ENCODE measurements around the gene MTA1.

The MTA1 gene

GRCh38 chr14:105455086-105455640, 35.5 kb downstream of the MTA1 start:
- in situ Hi-C loops (cut with MboI; ENCODE audit: low pct_unique_long_range_greater_than_20kb, low sequenced_read_pairs), result no loop called here
- no peak for DNase-seq

GRCh38 chr14:105455766-105456660, 36.4 kb downstream of the MTA1 start:
- in situ Hi-C loops (cut with MboI; ENCODE audit: low pct_unique_long_range_greater_than_20kb, low sequenced_read_pairs), result no loop called here
- DNase-seq, result no peak

GRCh38 chr14:105456736-105457617, 37.4 kb downstream of the MTA1 start:
- in situ Hi-C loops (cut with MboI; ENCODE audit: low pct_unique_long_range_greater_than_20kb, low sequenced_read_pairs), result no loop called here
- no peak for DNase-seq

GRCh38 chr14:105458010-105458409, 38.4 kb downstream of the MTA1 start:
- no peak for DNase-seq
- in situ Hi-C loops (cut with MboI; ENCODE audit: low pct_unique_long_range_greater_than_20kb, low sequenced_read_pairs), result no loop called here

- DNase-seq, result no peak
- in situ Hi-C loops (cut with MboI; ENCODE audit: low pct_unique_long_range_greater_than_20kb, low sequenced_read_pairs), result no loop called here
These were observed 38.9 kb downstream of the MTA1 start for GRCh38 chr14:105458571-105458970.

- in situ Hi-C loops (cut with MboI; ENCODE audit: low pct_unique_long_range_greater_than_20kb, low sequenced_read_pairs), result no loop called here
- DNase-seq, result no peak
These were observed 40.5 kb downstream of the MTA1 start for GRCh38 chr14:105460116-105460515.

GRCh38 chr14:105460616-105461015, 41.0 kb downstream of the MTA1 start:
- no peak for DNase-seq
- in situ Hi-C loops (cut with MboI; ENCODE audit: low pct_unique_long_range_greater_than_20kb, low sequenced_read_pairs), result no loop called here

GRCh38 chr14:105461903-105462302, 42.3 kb downstream of the MTA1 start:
- in situ Hi-C loops (cut with MboI; ENCODE audit: low pct_unique_long_range_greater_than_20kb, low sequenced_read_pairs), result no loop called here
- DNase-seq, result no peak

- DNase-seq, result no peak
- in situ Hi-C loops (cut with MboI; ENCODE audit: low pct_unique_long_range_greater_than_20kb, low sequenced_read_pairs), result no loop called here
These were observed 44.9 kb downstream of the MTA1 start for GRCh38 chr14:105464501-105464900.

GRCh38 chr14:105465209-105466031, 45.8 kb downstream of the MTA1 start:
- in situ Hi-C loops (cut with MboI; ENCODE audit: low pct_unique_long_range_greater_than_20kb, low sequenced_read_pairs), result no loop called here
- no peak for DNase-seq

- in situ Hi-C loops (cut with MboI; ENCODE audit: low pct_unique_long_range_greater_than_20kb, low sequenced_read_pairs), result no loop called here
- no peak for DNase-seq
These were observed 47.1 kb downstream of the MTA1 start for GRCh38 chr14:105466531-105467248.

GRCh38 chr14:105467249-105467941, 47.8 kb downstream of the MTA1 start:
- in situ Hi-C loops (cut with MboI; ENCODE audit: low pct_unique_long_range_greater_than_20kb, low sequenced_read_pairs), result no loop called here
- no peak for DNase-seq

- no peak for DNase-seq
- in situ Hi-C loops (cut with MboI; ENCODE audit: low pct_unique_long_range_greater_than_20kb, low sequenced_read_pairs), result no loop called here
These were observed 48.4 kb downstream of the MTA1 start for GRCh38 chr14:105467942-105468471.

- no peak for DNase-seq
- in situ Hi-C loops (cut with MboI; ENCODE audit: low pct_unique_long_range_greater_than_20kb, low sequenced_read_pairs), result no loop called here
These were observed 49.1 kb downstream of the MTA1 start for GRCh38 chr14:105468621-105469241.

- in situ Hi-C loops (cut with MboI; ENCODE audit: low pct_unique_long_range_greater_than_20kb, low sequenced_read_pairs), result no loop called here
- DNase-seq, result no peak
These were observed 50.1 kb downstream of the MTA1 start for GRCh38 chr14:105469456-105470349.

Data from KBM-7 (cell line).